Spleen (tissue), 7 donors: ENCODE results near the gene SUSD3.

Experiments used
- POLR2A ChIP-seq, 3 donors: fragments of 450-650 bp; IDR thresholded peaks; one replicate each; pipeline ENCODE4 v1.5.1; 2017; ENCODE audit warnings: antibody characterized with exemption in 3 of 3, mild to moderate bottlenecking in 1 of 3
- TF ChIP-seq, protein P1 (sequence below), 11 experiments: fragments of 200-600 bp in 7 of 11; fragments of 450-650 bp in 4 of 11; sonication (generic) in 4 of 11; IDR thresholded peaks in 8 of 11; conservative IDR thresholded peaks in 3 of 11; 1 replicate in 7 of 11; 2 replicates in 4 of 11; pipeline versions ENCODE4 v1.4.0 to v1.8.0; 2016 to 2021; ENCODE audit warnings: antibody characterized with exemption in 11 of 11, inconsistent platforms in 4 of 11, mild to moderate bottlenecking in 1 of 11
- donor health status: DM: no; HTN: no; CAD: no; lungs with moderate emphysema.
- donor health status: DM: no; HTN: no; CAD: no.
- donor health status: DM: no; HTN: no; CAD: no.

GRCh38 chr9:93100276-93100636 is 41.8 kb downstream of the SUSD3 start:
- TF ChIP-seq POLR2A (IDR thresholded peaks at IDR 0.05) = no peak
- TF ChIP-seq, protein P1, sequence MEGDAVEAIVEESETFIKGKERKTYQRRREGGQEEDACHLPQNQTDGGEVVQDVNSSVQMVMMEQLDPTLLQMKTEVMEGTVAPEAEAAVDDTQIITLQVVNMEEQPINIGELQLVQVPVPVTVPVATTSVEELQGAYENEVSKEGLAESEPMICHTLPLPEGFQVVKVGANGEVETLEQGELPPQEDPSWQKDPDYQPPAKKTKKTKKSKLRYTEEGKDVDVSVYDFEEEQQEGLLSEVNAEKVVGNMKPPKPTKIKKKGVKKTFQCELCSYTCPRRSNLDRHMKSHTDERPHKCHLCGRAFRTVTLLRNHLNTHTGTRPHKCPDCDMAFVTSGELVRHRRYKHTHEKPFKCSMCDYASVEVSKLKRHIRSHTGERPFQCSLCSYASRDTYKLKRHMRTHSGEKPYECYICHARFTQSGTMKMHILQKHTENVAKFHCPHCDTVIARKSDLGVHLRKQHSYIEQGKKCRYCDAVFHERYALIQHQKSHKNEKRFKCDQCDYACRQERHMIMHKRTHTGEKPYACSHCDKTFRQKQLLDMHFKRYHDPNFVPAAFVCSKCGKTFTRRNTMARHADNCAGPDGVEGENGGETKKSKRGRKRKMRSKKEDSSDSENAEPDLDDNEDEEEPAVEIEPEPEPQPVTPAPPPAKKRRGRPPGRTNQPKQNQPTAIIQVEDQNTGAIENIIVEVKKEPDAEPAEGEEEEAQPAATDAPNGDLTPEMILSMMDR (IDR thresholded peaks at IDR 0.05 in 8 of 11, conservative IDR thresholded peaks at IDR 0.05 in 3 of 11) = no peak
